H9 (cell line): Measurements from ENCODE around the gene RBM4B. TPM values are rescaled to one million over a fixed set of nuclear protein-coding genes. Genes with fewer than 3 reads are reported as not detected.

Source experiments
- DNase-seq: peaks from one replicate; pipeline ENCODE4 v3.0.0-alpha.2; 2017
- H2AFZ ChIP-seq: one replicate; pipeline ENCODE4 v1.6.1; 2013; ENCODE audit warnings: mild to moderate bottlenecking, low read length, control low read depth, moderate library complexity
- H2AK5ac ChIP-seq: 2 replicates; pipeline ENCODE4 v1.6.1; 2013; ENCODE audit warnings: low read length, control low read depth, mixed read lengths; ENCODE audit not compliant: insufficient read length
- H2BK120ac ChIP-seq: one replicate; pipeline ENCODE4 v1.6.1; 2013; ENCODE audit warnings: low read depth, mild to moderate bottlenecking, low read length, control low read depth, inconsistent platforms; ENCODE audit not compliant: poor library complexity, severe bottlenecking
- H2BK12ac ChIP-seq: 2 replicates; pipeline ENCODE4 v1.6.1; 2013; ENCODE audit warnings: low read length, control low read depth, mixed read lengths, low read depth; ENCODE audit not compliant: insufficient read length
- H2BK15ac ChIP-seq: 2 replicates; pipeline ENCODE4 v1.6.1; 2013; ENCODE audit warnings: low read depth, low read length, control low read depth
- H2BK20ac ChIP-seq: one replicate; pipeline ENCODE4 v1.6.1; 2013; ENCODE audit warnings: low read depth, mild to moderate bottlenecking, low read length, control low read depth, inconsistent platforms; ENCODE audit not compliant: poor library complexity, severe bottlenecking
- H2BK5ac ChIP-seq: 2 replicates; pipeline ENCODE4 v1.6.1; 2013; ENCODE audit warnings: low read length, control low read depth, mixed read lengths; ENCODE audit not compliant: insufficient read length
- H3K14ac ChIP-seq: 2 replicates; pipeline ENCODE4 v1.6.1; 2013; ENCODE audit warnings: low read length, control low read depth; ENCODE audit not compliant: insufficient read depth
- H3K18ac ChIP-seq: 2 replicates; pipeline ENCODE4 v1.6.1; 2013; ENCODE audit warnings: low read depth, mild to moderate bottlenecking, mixed read lengths, low read length, control low read depth; ENCODE audit not compliant: insufficient read length
- H3K23ac ChIP-seq: 2 replicates; pipeline ENCODE4 v1.6.1; 2013; ENCODE audit warnings: low read length, control low read depth, mixed read lengths, low read depth; ENCODE audit not compliant: insufficient read length
- H3K23me2 ChIP-seq: 2 replicates; pipeline ENCODE4 v1.6.1; 2013; ENCODE audit warnings: low read depth, mild to moderate bottlenecking, mixed read lengths, low read length, control low read depth; ENCODE audit not compliant: insufficient read length, poor library complexity, severe bottlenecking
- H3K27ac ChIP-seq: 2 replicates; pipeline ENCODE4 v1.5.1; 2013; ENCODE audit warnings: low read length, control low read depth, mixed read lengths, low read depth; ENCODE audit not compliant: insufficient read length
- H3K27me3 ChIP-seq: 2 replicates; pipeline ENCODE4 v1.6.1; 2013; ENCODE audit warnings: low read length, control low read depth, inconsistent platforms; ENCODE audit not compliant: insufficient read depth
- H3K4ac ChIP-seq: 2 replicates; pipeline ENCODE4 v1.6.1; 2013; ENCODE audit warnings: low read depth, mild to moderate bottlenecking, control low read depth, inconsistent platforms, low read length, moderate library complexity
- H3K4me1 ChIP-seq: 2 replicates; pipeline ENCODE4 v1.6.1; 2013; ENCODE audit warnings: low read length, control low read depth, inconsistent platforms; ENCODE audit not compliant: insufficient read depth
- H3K4me2 ChIP-seq: 2 replicates; pipeline ENCODE4 v1.6.1; 2013; ENCODE audit warnings: low read length, control low read depth, mixed read lengths; ENCODE audit not compliant: insufficient read length, insufficient read depth
- H3K56ac ChIP-seq: 2 replicates; pipeline ENCODE4 v1.6.1; 2013; ENCODE audit warnings: low read depth, mild to moderate bottlenecking, mixed read lengths, low read length, control low read depth; ENCODE audit not compliant: insufficient read length
- H3K79me1 ChIP-seq: 2 replicates; pipeline ENCODE4 v1.6.1; 2013; ENCODE audit warnings: low read depth, mild to moderate bottlenecking, moderate library complexity, low read length, control low read depth, inconsistent platforms; ENCODE audit not compliant: insufficient read depth, poor library complexity, severe bottlenecking
- H3K79me2 ChIP-seq: 2 replicates; pipeline ENCODE4 v1.6.1; 2013; ENCODE audit warnings: low read length, control low read depth, inconsistent platforms; ENCODE audit not compliant: insufficient read depth
- H3K9ac ChIP-seq: 2 replicates; pipeline ENCODE4 v1.6.1; 2013; ENCODE audit warnings: low read length, control low read depth, mixed read lengths; ENCODE audit not compliant: insufficient read length; ENCODE audit errors: extremely low read depth
- H3K9me3 ChIP-seq: one replicate; pipeline ENCODE4 v1.6.1; 2013; ENCODE audit warnings: low read depth, low read length, inconsistent platforms; ENCODE audit not compliant: control insufficient read depth
- H3T11ph ChIP-seq: one replicate; pipeline ENCODE4 v1.6.1; 2013; ENCODE audit warnings: mild to moderate bottlenecking, low read length, control low read depth, inconsistent platforms
- H4K20me1 ChIP-seq: one replicate; pipeline ENCODE4 v1.6.1; 2013; ENCODE audit not compliant: control insufficient read depth, insufficient read length, insufficient read depth
- H4K5ac ChIP-seq: 2 replicates; pipeline ENCODE4 v1.6.1; 2013; ENCODE audit warnings: low read depth, mild to moderate bottlenecking, mixed read lengths, low read length, control low read depth; ENCODE audit not compliant: insufficient read length
- H4K8ac ChIP-seq: replicated peaks from 2 replicates; pipeline ENCODE4 v1.6.1; 2013; ENCODE audit warnings: low read length, control low read depth, mixed read lengths, low read depth; ENCODE audit not compliant: insufficient read length
- H4K91ac ChIP-seq: 2 replicates; pipeline ENCODE4 v1.6.1; 2013; ENCODE audit warnings: low read depth, mild to moderate bottlenecking, moderate library complexity, mixed read lengths, low read length, control low read depth; ENCODE audit not compliant: insufficient read length
- H3K27ac Mint-ChIP-seq, 3 experiments: 2 replicates in 2 of 3; 3 replicates in 1 of 3; pipeline ENCODE4 v1.8.0; 2020 to 2021; ENCODE audit warnings: mixed read lengths in 3 of 3, mild to moderate bottlenecking in 1 of 3, moderate library complexity in 1 of 3
- H3K27me3 Mint-ChIP-seq: 2 replicates; pipeline ENCODE4 v1.8.0; 2021; ENCODE audit warnings: low read depth, mild to moderate bottlenecking, moderate library complexity, mixed read lengths
- H3K36me3 Mint-ChIP-seq, 3 experiments: 2 replicates in 2 of 3; 3 replicates in 1 of 3; pipeline ENCODE4 v1.8.0; 2020 to 2021; ENCODE audit warnings: low read depth in 3 of 3, mixed read lengths in 3 of 3; ENCODE audit not compliant: insufficient read depth in 1 of 3
- H3K4me1 Mint-ChIP-seq, 2 experiments: 2 replicates each; pipeline ENCODE4 v1.8.0; 2020; ENCODE audit warnings: mixed read lengths in 2 of 2
- H3K4me3 Mint-ChIP-seq, 2 experiments: 2 replicates in 1 of 2; 3 replicates in 1 of 2; pipeline ENCODE4 v1.8.0; 2020 to 2021; ENCODE audit warnings: mild to moderate bottlenecking in 2 of 2, mixed read lengths in 2 of 2, moderate library complexity in 1 of 2
- H3K9me3 Mint-ChIP-seq, 2 experiments: 2 replicates in 1 of 2; 3 replicates in 1 of 2; pipeline ENCODE4 v1.8.0; 2020; ENCODE audit warnings: mild to moderate bottlenecking in 2 of 2, mixed read lengths in 2 of 2, moderate library complexity in 1 of 2
- CTCF ChIP-seq: fragments of 200-600 bp; sonication (generic); conservative IDR thresholded peaks from 3 replicates; pipeline ENCODE4 v1.8.0; 2021; ENCODE audit warnings: antibody characterized with exemption, mild to moderate bottlenecking
- WGBS: extraction: QIAGEN DNeasy Blood & Tissue Kit; methylation state at CpG from one replicate; pipeline ENCODE4 v1.1.7; 2013; ENCODE audit warnings: missing lambda C conversion rate, low lambda C conversion rate, mixed read lengths; ENCODE audit not compliant: insufficient read length; ENCODE audit errors: extremely low coverage; 5-methylcytosine and 5-hydroxymethylcytosine counted together
- total RNA-seq: library from RNA; stranded (reverse); gene quantifications from 2 replicates; pipeline ENCODE4 v1.2.1, GENCODE V29; 2021

Gene RBM4B
- total RNA-seq, 1 experiment from 2014 or later: 34.0 TPM

GRCh38 chr11:66694732-66695207 lies 17.1 kb upstream of the RBM4B start:
- Histone ChIP-seq H3K4me1 (no peaks in the 10 kb centered on the region), H2BK12ac (no peak overlapping the region), H4K91ac (no peak overlapping the region), H4K20me1 (no peaks in the 10 kb centered on the region), H3K9ac (no peak overlapping the region), H3K9me3 (no peaks in the 10 kb centered on the region), H3K4ac (no peak overlapping the region), H3K14ac (no peak overlapping the region), H3K79me2 (no peaks in the 10 kb centered on the region), H3T11ph (no peak overlapping the region), H2AK5ac (no peak overlapping the region), H2BK5ac (no peak overlapping the region), H2BK120ac (no peak overlapping the region), H3K56ac (no peak overlapping the region), H4K5ac (no peak overlapping the region), H3K27me3 (no peaks in the 10 kb centered on the region), H4K8ac (no peak overlapping the region), H3K4me2 (no peak overlapping the region), H2AFZ (no peak overlapping the region), H2BK15ac (no peak overlapping the region), H2BK20ac (no peak overlapping the region), H3K18ac (no peak overlapping the region), H3K23me2 (no peaks in the 10 kb centered on the region), H3K79me1 (no peaks in the 10 kb centered on the region), H3K27ac (no peak overlapping the region), H3K23ac (no peak overlapping the region)
- H3K9me3 Mint-ChIP-seq: no peaks in the 10 kb centered on the region; a peak in 1 of 5 replicates
- WGBS: no CpG with 5 or more reads among the region's 6 CpGs
- H3K36me3 Mint-ChIP-seq: peaks cover 17 to 92% (median 91%) of the 10 kb centered on the region in 3 experiments; a peak in 6 of 7 replicates
- H3K27me3 Mint-ChIP-seq: no peaks in the 10 kb centered on the region
- peak; percentile 98 for TF ChIP-seq CTCF
- H3K4me3 Mint-ChIP-seq: no peak overlapping the region; a peak in 1 of 5 replicates
- peak; percentile 97 for DNase-seq
- H3K27ac Mint-ChIP-seq: peak overlapping the region; percentile 15 to 79 (median 64); a peak in 6 of 7 replicates
- H3K4me1 Mint-ChIP-seq: peaks cover 5 to 8% of the 10 kb centered on the region in 2 experiments; a peak in 1 of 4 replicates
